ENCODE data around the gene APOLD1.
"Not testable (repeated sequence)": the region's sequence is repeated elsewhere in the genome, so short reads cannot be mapped to it uniquely, and the experiment has no call there.

Gene APOLD1

DNA sequence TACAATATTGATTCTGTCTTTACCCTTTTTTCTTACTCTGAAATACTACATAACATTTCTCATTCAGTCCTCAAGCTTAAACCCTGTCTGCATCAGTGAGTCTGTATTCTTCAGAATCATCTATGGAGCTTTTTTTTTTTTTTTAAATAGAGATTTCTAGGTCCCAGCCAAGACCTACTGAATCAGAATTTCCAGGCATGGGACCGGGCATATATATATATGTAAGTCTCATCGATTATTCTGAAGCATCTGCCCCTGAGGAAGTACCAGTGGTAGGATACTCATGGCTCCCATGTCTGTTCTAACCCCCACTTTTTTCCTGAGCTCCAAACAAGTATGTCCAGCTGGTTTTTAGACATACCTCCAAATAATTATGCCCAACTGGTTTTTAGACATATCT lies 33.8 kb downstream of the APOLD1 start:
- no peak overlapping the region for H3K4me3 ChIP-seq (ENCODE audit: low read length)
- no peak overlapping the region for H2BK15ac ChIP-seq (replicated peaks; ENCODE audit: low read depth)
- H3K27me3 ChIP-seq (ENCODE audit: insufficient read depth, low read length, poor library complexity) = no peaks in the 10 kb centered on the region
- H3K56ac ChIP-seq (ENCODE audit: low read length) = no peak overlapping the region
- H3K4me2 ChIP-seq (ENCODE audit: low read length) = no peak overlapping the region
- H3K23ac ChIP-seq (ENCODE audit: low read length) = no peak overlapping the region
- no peak overlapping the region for H2BK120ac ChIP-seq (ENCODE audit: low read depth, low read length)
- H4K5ac ChIP-seq (ENCODE audit: low read length) = no peak overlapping the region
- peaks cover 7% of the 10 kb centered on the region for H3K4me1 ChIP-seq (ENCODE audit: control insufficient read depth, low read depth, low read length)
- no peak overlapping the region for H3K4ac ChIP-seq (ENCODE audit: low read depth, low read length)
- no peak overlapping the region for H3K9ac ChIP-seq (ENCODE audit: low read length)
- H3K79me2 ChIP-seq (ENCODE audit: control insufficient read depth, insufficient read depth, low read length) = peaks cover 22% of the 10 kb centered on the region
- H2AK5ac ChIP-seq (ENCODE audit: low read length) = no peak overlapping the region
- no CpG with 5 or more reads among the region's 2 CpGs for WGBS (ENCODE audit: extremely low coverage, insufficient coverage, low lambda C conversion rate)
- no peak overlapping the region for H3K18ac ChIP-seq (ENCODE audit: low read length)
- DNase-seq = no peak
- H3K36me3 ChIP-seq (ENCODE audit: control insufficient read depth, insufficient read depth, low read length) = no peaks in the 10 kb centered on the region
- no peak overlapping the region for H3K27ac ChIP-seq (ENCODE audit: low read depth, low read length)
- no peak overlapping the region for H2BK5ac ChIP-seq (ENCODE audit: low read length)
- no peak overlapping the region for H4K8ac ChIP-seq (ENCODE audit: low read depth, low read length)
- H3K79me1 ChIP-seq (ENCODE audit: low read length) = peaks cover 12% of the 10 kb centered on the region

DNA sequence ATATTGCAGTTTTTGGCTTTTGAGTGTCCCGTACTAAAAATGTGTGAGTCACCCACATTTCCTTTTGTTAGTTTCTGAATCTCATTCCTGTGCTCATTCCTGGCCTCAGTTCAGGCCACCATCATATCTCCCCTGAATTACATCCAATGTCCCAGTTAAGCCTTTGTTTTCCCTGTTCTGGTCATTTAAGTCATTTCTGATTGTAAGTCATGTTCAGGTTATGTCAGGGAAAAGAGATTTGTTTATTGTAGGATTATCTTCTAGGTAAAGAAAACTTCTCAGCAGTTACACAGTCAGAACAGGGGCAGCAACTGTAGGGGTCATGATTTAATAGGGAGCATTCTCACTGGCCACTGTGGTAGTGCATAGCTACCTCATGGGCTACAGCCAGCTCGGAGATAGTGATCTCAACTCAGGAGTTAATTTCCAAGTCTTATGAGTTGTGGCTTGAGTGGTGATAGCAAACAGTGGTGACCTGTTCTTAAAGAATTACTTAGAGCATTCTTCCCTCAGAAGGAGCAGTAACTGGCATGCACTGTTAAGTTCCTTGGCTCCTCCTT lies 34.4 kb downstream of the APOLD1 start:
- H4K5ac ChIP-seq (ENCODE audit: low read length) = no peak overlapping the region
- no peak overlapping the region for H2BK15ac ChIP-seq (replicated peaks; ENCODE audit: low read depth)
- no peak overlapping the region for H2BK120ac ChIP-seq (ENCODE audit: low read depth, low read length)
- H2AK5ac ChIP-seq (ENCODE audit: low read length) = no peak overlapping the region
- no peak overlapping the region for H3K4me2 ChIP-seq (ENCODE audit: low read length)
- no peak overlapping the region for H3K9ac ChIP-seq (ENCODE audit: low read length)
- no peak overlapping the region for H3K18ac ChIP-seq (ENCODE audit: low read length)
- no peak overlapping the region for H3K27ac ChIP-seq (ENCODE audit: low read depth, low read length)
- peaks cover 10% of the 10 kb centered on the region for H3K79me1 ChIP-seq (ENCODE audit: low read length)
- no peaks in the 10 kb centered on the region for H3K27me3 ChIP-seq (ENCODE audit: insufficient read depth, low read length, poor library complexity)
- H2BK5ac ChIP-seq (ENCODE audit: low read length) = no peak overlapping the region
- no peaks in the 10 kb centered on the region for H3K36me3 ChIP-seq (ENCODE audit: control insufficient read depth, insufficient read depth, low read length)
- H3K4me3 ChIP-seq (ENCODE audit: low read length) = no peak overlapping the region
- H3K4ac ChIP-seq (ENCODE audit: low read depth, low read length) = no peak overlapping the region
- no CpG with 5 or more reads among the region's 2 CpGs for WGBS (ENCODE audit: extremely low coverage, insufficient coverage, low lambda C conversion rate)
- peaks cover 20% of the 10 kb centered on the region for H3K79me2 ChIP-seq (ENCODE audit: control insufficient read depth, insufficient read depth, low read length)
- peak; percentile 96 for DNase-seq
- no peak overlapping the region for H4K8ac ChIP-seq (ENCODE audit: low read depth, low read length)
- H3K4me1 ChIP-seq (ENCODE audit: control insufficient read depth, low read depth, low read length) = peaks cover 5% of the 10 kb centered on the region
- no peak overlapping the region for H3K56ac ChIP-seq (ENCODE audit: low read length)
- H3K23ac ChIP-seq (ENCODE audit: low read length) = no peak overlapping the region

- not testable (repeated sequence) for H2BK5ac ChIP-seq (ENCODE audit: low read length); H3K4me2 ChIP-seq (ENCODE audit: low read length); H2AK5ac ChIP-seq (ENCODE audit: low read length); H3K23ac ChIP-seq (ENCODE audit: low read length); H3K56ac ChIP-seq (ENCODE audit: low read length); H3K27me3 ChIP-seq (ENCODE audit: insufficient read depth, low read length, poor library complexity); H3K4me3 ChIP-seq (ENCODE audit: low read length); H2BK15ac ChIP-seq (replicated peaks; ENCODE audit: low read depth); H3K4me1 ChIP-seq (ENCODE audit: control insufficient read depth, low read depth, low read length); H3K36me3 ChIP-seq (ENCODE audit: control insufficient read depth, insufficient read depth, low read length); H3K4ac ChIP-seq (ENCODE audit: low read depth, low read length); H4K5ac ChIP-seq (ENCODE audit: low read length); H4K8ac ChIP-seq (ENCODE audit: low read depth, low read length); H2BK120ac ChIP-seq (ENCODE audit: low read depth, low read length); H3K18ac ChIP-seq (ENCODE audit: low read length); H3K9ac ChIP-seq (ENCODE audit: low read length); DNase-seq
- H3K79me2 ChIP-seq (ENCODE audit: control insufficient read depth, insufficient read depth, low read length) = peaks cover 20% of the 10 kb centered on the region
- H3K79me1 ChIP-seq (ENCODE audit: low read length) = peaks cover 10% of the 10 kb centered on the region
- peak overlapping the region; percentile 43 for H3K27ac ChIP-seq (ENCODE audit: low read depth, low read length)
- WGBS (ENCODE audit: extremely low coverage, insufficient coverage, low lambda C conversion rate) = no CpG with 5 or more reads among the region's 11 CpGs
Measured at GRCh38 chr12:12820376-12820775, 34.9 kb downstream of the APOLD1 start.

DNA sequence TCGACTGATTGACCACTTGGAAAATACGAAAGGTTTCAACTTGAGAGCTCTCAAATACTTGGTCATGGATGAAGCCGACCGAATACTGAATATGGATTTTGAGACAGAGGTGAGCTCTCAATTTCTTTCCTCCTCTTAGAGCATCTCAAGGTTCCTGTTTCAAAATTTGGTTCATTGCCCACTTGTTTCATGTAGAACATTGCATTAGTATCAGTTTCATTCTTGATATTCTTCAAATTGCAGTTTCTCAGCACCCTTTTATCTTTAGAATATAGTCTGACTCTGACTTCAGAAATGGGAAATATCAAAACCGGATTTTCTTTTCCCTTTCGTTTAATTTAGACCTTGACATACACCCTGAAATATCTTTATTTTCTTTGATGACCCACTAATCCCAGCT lies 36.5 kb downstream of the APOLD1 start:
- DNase-seq = no peak
- Histone ChIP-seq H3K18ac (ENCODE audit: low read length) (no peak overlapping the region), H2AK5ac (ENCODE audit: low read length) (no peak overlapping the region), H4K5ac (ENCODE audit: low read length) (no peak overlapping the region), H3K9ac (ENCODE audit: low read length) (no peak overlapping the region), H3K79me2 (ENCODE audit: control insufficient read depth, insufficient read depth, low read length) (peaks cover 8% of the 10 kb centered on the region), H2BK15ac (replicated peaks; ENCODE audit: low read depth) (no peak overlapping the region), H3K36me3 (ENCODE audit: control insufficient read depth, insufficient read depth, low read length) (peaks cover 6% of the 10 kb centered on the region), H3K23ac (ENCODE audit: low read length) (no peak overlapping the region), H2BK5ac (ENCODE audit: low read length) (no peak overlapping the region), H2BK120ac (ENCODE audit: low read depth, low read length) (no peak overlapping the region), H3K56ac (ENCODE audit: low read length) (no peak overlapping the region), H3K4me2 (ENCODE audit: low read length) (no peak overlapping the region), H3K4ac (ENCODE audit: low read depth, low read length) (no peak overlapping the region), H3K79me1 (ENCODE audit: low read length) (peaks cover 3% of the 10 kb centered on the region), H3K4me3 (ENCODE audit: low read length) (no peak overlapping the region), H3K27me3 (ENCODE audit: insufficient read depth, low read length, poor library complexity) (no peaks in the 10 kb centered on the region), H3K27ac (ENCODE audit: low read depth, low read length) (no peak overlapping the region), H4K8ac (ENCODE audit: low read depth, low read length) (no peak overlapping the region), H3K4me1 (ENCODE audit: control insufficient read depth, low read depth, low read length) (no peaks in the 10 kb centered on the region)
- WGBS (ENCODE audit: extremely low coverage, insufficient coverage, low lambda C conversion rate) = no CpG with 5 or more reads among the region's 6 CpGs

- Histone ChIP-seq H3K79me1 (ENCODE audit: low read length) (peaks cover 3% of the 10 kb centered on the region), H3K9ac (ENCODE audit: low read length) (no peak overlapping the region), H3K4me1 (ENCODE audit: control insufficient read depth, low read depth, low read length) (no peaks in the 10 kb centered on the region), H3K56ac (ENCODE audit: low read length) (no peak overlapping the region), H3K36me3 (ENCODE audit: control insufficient read depth, insufficient read depth, low read length) (peaks cover 10% of the 10 kb centered on the region), H2AK5ac (ENCODE audit: low read length) (no peak overlapping the region), H2BK5ac (ENCODE audit: low read length) (no peak overlapping the region), H2BK120ac (ENCODE audit: low read depth, low read length) (no peak overlapping the region), H3K79me2 (ENCODE audit: control insufficient read depth, insufficient read depth, low read length) (peaks cover 3% of the 10 kb centered on the region), H3K23ac (ENCODE audit: low read length) (no peak overlapping the region), H3K4ac (ENCODE audit: low read depth, low read length) (no peak overlapping the region), H4K8ac (ENCODE audit: low read depth, low read length) (no peak overlapping the region), H3K27ac (ENCODE audit: low read depth, low read length) (peak overlapping the region; percentile 9), H4K5ac (ENCODE audit: low read length) (no peak overlapping the region), H3K4me2 (ENCODE audit: low read length) (no peak overlapping the region), H2BK15ac (replicated peaks; ENCODE audit: low read depth) (no peak overlapping the region), H3K4me3 (ENCODE audit: low read length) (no peak overlapping the region), H3K18ac (ENCODE audit: low read length) (peak overlapping the region; percentile 56), H3K27me3 (ENCODE audit: insufficient read depth, low read length, poor library complexity) (no peaks in the 10 kb centered on the region)
- WGBS (ENCODE audit: extremely low coverage, insufficient coverage, low lambda C conversion rate) = no CpG with 5 or more reads among the region's 4 CpGs
- DNase-seq = no peak
Measured at GRCh38 chr12:12822886-12823285, 37.4 kb downstream of the APOLD1 start.

GRCh38 chr12:12823300-12823699 lies 37.8 kb downstream of the APOLD1 start:
- no peak overlapping the region for H3K18ac ChIP-seq (ENCODE audit: low read length)
- no peak overlapping the region for H3K27ac ChIP-seq (ENCODE audit: low read depth, low read length)
- H2BK120ac ChIP-seq (ENCODE audit: low read depth, low read length) = no peak overlapping the region
- no peak overlapping the region for H2AK5ac ChIP-seq (ENCODE audit: low read length)
- H3K4me2 ChIP-seq (ENCODE audit: low read length) = no peak overlapping the region
- H3K9ac ChIP-seq (ENCODE audit: low read length) = no peak overlapping the region
- H2BK5ac ChIP-seq (ENCODE audit: low read length) = no peak overlapping the region
- no peaks in the 10 kb centered on the region for H3K4me1 ChIP-seq (ENCODE audit: control insufficient read depth, low read depth, low read length)
- no peak overlapping the region for H3K4ac ChIP-seq (ENCODE audit: low read depth, low read length)
- H3K36me3 ChIP-seq (ENCODE audit: control insufficient read depth, insufficient read depth, low read length) = peaks cover 11% of the 10 kb centered on the region
- peak; percentile 92 for DNase-seq
- peaks cover 3% of the 10 kb centered on the region for H3K79me2 ChIP-seq (ENCODE audit: control insufficient read depth, insufficient read depth, low read length)
- no peak overlapping the region for H4K8ac ChIP-seq (ENCODE audit: low read depth, low read length)
- no peaks in the 10 kb centered on the region for H3K27me3 ChIP-seq (ENCODE audit: insufficient read depth, low read length, poor library complexity)
- H3K79me1 ChIP-seq (ENCODE audit: low read length) = peaks cover 3% of the 10 kb centered on the region
- no peak overlapping the region for H3K23ac ChIP-seq (ENCODE audit: low read length)
- H3K56ac ChIP-seq (ENCODE audit: low read length) = no peak overlapping the region
- H2BK15ac ChIP-seq (replicated peaks; ENCODE audit: low read depth) = no peak overlapping the region
- no CpG with 5 or more reads among the region's 2 CpGs for WGBS (ENCODE audit: extremely low coverage, insufficient coverage, low lambda C conversion rate)
- no peak overlapping the region for H3K4me3 ChIP-seq (ENCODE audit: low read length)
- H4K5ac ChIP-seq (ENCODE audit: low read length) = no peak overlapping the region

Measured in mesendoderm (in vitro differentiated cells).